Breast epithelium (tissue), 4 donors: ENCODE measurements around the gene FRS3. TPM values are rescaled to one million over a fixed set of nuclear protein-coding genes. Genes with fewer than 3 reads are reported as not detected.

ENCODE experiments used
- DNase-seq, 2 donors: peaks; one replicate each; pipeline ENCODE4 v3.0.0-alpha.2; 2019; ENCODE audit warnings: low spot score in 2 of 2
- H3K27ac ChIP-seq, 2 donors: fragments of 200-600 bp; sonication (generic) in 1 of 2; one replicate each; pipeline ENCODE4 v1.5.1; 2016 to 2019; ENCODE audit warnings: mild to moderate bottlenecking in 1 of 2
- H3K27me3 ChIP-seq, 2 donors: fragments of 200-600 bp; sonication (generic) in 1 of 2; one replicate each; pipeline versions ENCODE4 v1.5.1 to v1.6.0; 2017 to 2019; ENCODE audit warnings: control low read depth in 1 of 2, mild to moderate bottlenecking in 1 of 2
- H3K36me3 ChIP-seq: fragments of 200-600 bp; one replicate; pipeline ENCODE4 v1.5.1; 2019
- H3K4me1 ChIP-seq, 2 donors: fragments of 200-600 bp; sonication (generic); one replicate each; pipeline ENCODE4 v1.5.1; 2016 to 2019; ENCODE audit warnings: control low read depth in 1 of 2
- H3K4me3 ChIP-seq, 3 donors: fragments of 200-600 bp; sonication (generic); 1 replicate in 2 of 3; 2 replicates in 1 of 3; pipeline ENCODE4 v1.5.1; 2016 to 2019; ENCODE audit warnings: mild to moderate bottlenecking in 3 of 3, moderate library complexity in 2 of 3
- H3K9me3 ChIP-seq, 2 donors: fragments of 200-600 bp; sonication (generic) in 1 of 2; one replicate each; pipeline ENCODE4 v1.5.1; 2016 to 2019; ENCODE audit warnings: control low read depth in 1 of 2
- CTCF ChIP-seq, 3 donors: fragments of 450-650 bp; IDR thresholded peaks; one replicate each; pipeline ENCODE4 v1.5.1; 2016 to 2017; ENCODE audit warnings: antibody characterized with exemption in 3 of 3, mild to moderate bottlenecking in 3 of 3, moderate library complexity in 3 of 3
- POLR2A ChIP-seq: fragments of 450-650 bp; IDR thresholded peaks from one replicate; pipeline ENCODE4 v1.6.1; 2016; ENCODE audit warnings: antibody characterized with exemption, mild to moderate bottlenecking, moderate library complexity
- POLR2AphosphoS5 ChIP-seq, 3 donors: sonication (generic); formaldehyde crosslinking; IDR thresholded peaks; one replicate each; pipeline ENCODE4 v1.6.1; 2017; ENCODE audit warnings: antibody characterized with exemption in 3 of 3
- intact Hi-C: fragments of 100-400 bp; cut with DNase I; formaldehyde crosslinking; loops from one replicate; pipeline ENCODE4 v1.15.1; 2023; ENCODE audit warnings: low total_unique reads
- total RNA-seq, 3 donors: library from RNA; depleted of rRNA; stranded (reverse); fragments of >200 nt; gene quantifications; one replicate each; pipeline ENCODE4 v1.1.0, GENCODE V29; 2016

FRS3 gene
- total RNA-seq, 3 donors from 2014 or later, result 3.5 to 4.3 (median 3.8) TPM

GRCh38 chr6:41791305-41791704 lies 11.6 kb upstream of the FRS3 start:
- intact Hi-C loops, result no loop called here
- Histone ChIP-seq H3K4me1 (peaks cover 0 to 11% of the 10 kb centered on the region in 2 donors), H3K9me3 (no peaks in the 10 kb centered on the region), H3K4me3 (no peak overlapping the region), H3K27ac (no peak overlapping the region), H3K36me3 (no peaks in the 10 kb centered on the region), H3K27me3 (no peaks in the 10 kb centered on the region)
- no peak for TF ChIP-seq CTCF (IDR thresholded peaks at IDR 0.05)
- no peak for TF ChIP-seq POLR2A
- TF ChIP-seq POLR2AphosphoS5 (IDR thresholded peaks at IDR 0.05), result no peak
- DNase-seq, result no peak

GRCh38 chr6:41790045-41790444 lies 10.3 kb upstream of the FRS3 start:
- Histone ChIP-seq H3K27ac (no peak overlapping the region), H3K9me3 (no peaks in the 10 kb centered on the region), H3K4me1 (peaks cover 0 to 17% of the 10 kb centered on the region in 2 donors), H3K36me3 (no peaks in the 10 kb centered on the region), H3K4me3 (no peak overlapping the region), H3K27me3 (no peaks in the 10 kb centered on the region)
- DNase-seq, result no peak
- TF ChIP-seq CTCF (IDR thresholded peaks at IDR 0.05) (no peak), POLR2A (no peak), POLR2AphosphoS5 (IDR thresholded peaks at IDR 0.05) (no peak)
- intact Hi-C loops, result no loop called here

GRCh38 chr6:41789390-41789724 lies 9.7 kb upstream of the FRS3 start:
- no peak for TF ChIP-seq POLR2AphosphoS5 (IDR thresholded peaks at IDR 0.05)
- no peak for TF ChIP-seq CTCF (IDR thresholded peaks at IDR 0.05)
- TF ChIP-seq POLR2A, result no peak
- DNase-seq, result no peak
- H3K27ac ChIP-seq, result no peak overlapping the region
- no peaks in the 10 kb centered on the region for H3K27me3 ChIP-seq
- no peaks in the 10 kb centered on the region for H3K9me3 ChIP-seq
- no peaks in the 10 kb centered on the region for H3K36me3 ChIP-seq
- intact Hi-C loops, result loop anchor here (10.0 kb wide), 1 partner anchor 145 kb away; no protein-coding TSS in a partner anchor
- peaks cover 0 to 17% of the 10 kb centered on the region in 2 donors for H3K4me1 ChIP-seq
- no peak overlapping the region for H3K4me3 ChIP-seq

GRCh38 chr6:41787219-41787917 lies 7.7 kb upstream of the FRS3 start, which contains the start of gene TOMM6:
TSS of gene TOMM6 (plus strand) at chr6:41787694. CDS start at chr6:41787698, 4 bp downstream.
- peak within 1 kb of the TSS; percentile 93 to 95 for H3K27ac ChIP-seq
- TF ChIP-seq POLR2AphosphoS5 (IDR thresholded peaks at IDR 0.05) (peak; percentile 86 to 94 (median 91)), CTCF (IDR thresholded peaks at IDR 0.05) (peak; percentile 97 to 99 (median 98)), POLR2A (peak; percentile 63)
- peak within 1 kb of the TSS; percentile 73 to 89 (median 78) for H3K4me3 ChIP-seq
- intact Hi-C loops, result loop anchor here (10.0 kb wide), 1 partner anchor 147 kb away; no protein-coding TSS in a partner anchor
- H3K4me1 ChIP-seq, result peaks cover 0 to 17% of the 10 kb centered on the region in 2 donors
- DNase-seq, result peak; percentile 92 to 96
- H3K27me3 ChIP-seq, result no peaks in the 10 kb centered on the region
- H3K9me3 ChIP-seq, result no peaks in the 10 kb centered on the region
- no peaks in the 10 kb centered on the region for H3K36me3 ChIP-seq

GRCh38 chr6:41786451-41787218 lies 6.9 kb upstream of the FRS3 start:
- H3K4me1 ChIP-seq, result peaks cover 0 to 17% of the 10 kb centered on the region in 2 donors
- intact Hi-C loops, result loop anchor here (10.0 kb wide), 1 partner anchor 148 kb away; no protein-coding TSS in a partner anchor
- peak; percentile 75 to 88 for DNase-seq

More at GRCh38 chr6:41786451-41787218, 6.9 kb upstream of the FRS3 start:
- TF ChIP-seq POLR2A, result no peak
- TF ChIP-seq CTCF (IDR thresholded peaks at IDR 0.05), result peak; percentile 13 to 61 (median 34)
- peak in 2 of 3 donors; percentile 8 to 18 for TF ChIP-seq POLR2AphosphoS5 (IDR thresholded peaks at IDR 0.05)
- Histone ChIP-seq H3K27me3 (no peaks in the 10 kb centered on the region), H3K4me3 (peak overlapping the region; percentile 73 to 89 (median 78)), H3K27ac (peak overlapping the region; percentile 93 to 95), H3K36me3 (no peaks in the 10 kb centered on the region), H3K9me3 (no peaks in the 10 kb centered on the region)
